NT2/D1 (cell line): ENCODE results near the gene PFAS.

ENCODE experiments used
- DNase-seq: peaks from one replicate; pipeline ENCODE4 v3.0.0-alpha.2; 2011; ENCODE audit warnings: low read depth, low spot score
- H3K27me3 ChIP-seq: 2 replicates; pipeline ENCODE4 v1.6.0; 2011; ENCODE audit warnings: mild to moderate bottlenecking; ENCODE audit not compliant: insufficient read length, insufficient read depth
- H3K36me3 ChIP-seq: 2 replicates; pipeline ENCODE4 v1.6.1; 2011; ENCODE audit warnings: mild to moderate bottlenecking, low read length, mixed read lengths; ENCODE audit not compliant: insufficient read depth, insufficient read length
- H3K4me1 ChIP-seq: 2 replicates; pipeline ENCODE4 v1.5.1; 2011; ENCODE audit not compliant: insufficient read depth, insufficient read length
- H3K4me3 ChIP-seq: 2 replicates; pipeline ENCODE4 v1.5.1; 2011; ENCODE audit warnings: low read depth; ENCODE audit not compliant: insufficient read length
- H3K9ac ChIP-seq: 2 replicates; pipeline ENCODE4 v1.6.0; 2011; ENCODE audit warnings: low read depth; ENCODE audit not compliant: insufficient read length
- H3K9me3 ChIP-seq: 2 replicates; pipeline ENCODE4 v1.5.1; 2011; ENCODE audit warnings: mild to moderate bottlenecking, low read length; ENCODE audit not compliant: insufficient read depth
- SUZ12 ChIP-seq: IDR thresholded peaks from 2 replicates; pipeline ENCODE4 v1.6.1; 2011; ENCODE audit not compliant: insufficient read length, insufficient read depth; ENCODE audit errors: extremely low read depth
- YY1 ChIP-seq: IDR thresholded peaks from 2 replicates; pipeline ENCODE4 v1.6.1; 2011; ENCODE audit not compliant: insufficient read length, insufficient read depth
- ZNF274 ChIP-seq: IDR thresholded peaks from 2 replicates; pipeline ENCODE4 v1.6.1; 2011; ENCODE audit warnings: mild to moderate bottlenecking, low read depth, low read length

The PFAS gene

GRCh38 chr17:8223356-8224126 lies 25.5 kb upstream of the PFAS start:
- no peak for DNase-seq
- TF ChIP-seq ZNF274 = no peak
- no peak for TF ChIP-seq YY1
- no peak for TF ChIP-seq SUZ12
- Histone ChIP-seq H3K36me3 (peaks cover 21% of the 10 kb centered on the region), H3K4me1 (peaks cover 3% of the 10 kb centered on the region), H3K4me3 (peak overlapping the region; percentile 62), H3K9ac (peak overlapping the region; percentile 73), H3K9me3 (no peaks in the 10 kb centered on the region), H3K27me3 (no peaks in the 10 kb centered on the region)

GRCh38 chr17:8224891-8225812 lies 23.9 kb upstream of the PFAS start:
- no peak for DNase-seq
- TF ChIP-seq YY1 = no peak
- no peak for TF ChIP-seq SUZ12
- no peak for TF ChIP-seq ZNF274
- Histone ChIP-seq H3K9ac (no peak overlapping the region), H3K4me3 (no peak overlapping the region), H3K9me3 (no peaks in the 10 kb centered on the region), H3K36me3 (peaks cover 37% of the 10 kb centered on the region), H3K4me1 (no peaks in the 10 kb centered on the region), H3K27me3 (no peaks in the 10 kb centered on the region)

- Histone ChIP-seq H3K4me3 (no peak overlapping the region), H3K36me3 (peaks cover 44% of the 10 kb centered on the region), H3K9ac (no peak overlapping the region), H3K27me3 (no peaks in the 10 kb centered on the region), H3K4me1 (no peaks in the 10 kb centered on the region), H3K9me3 (no peaks in the 10 kb centered on the region)
- TF ChIP-seq ZNF274 = no peak
- no peak for TF ChIP-seq SUZ12
- TF ChIP-seq YY1 = no peak
- DNase-seq = no peak
Observed at GRCh38 chr17:8225813-8226535, 23.1 kb upstream of the PFAS start.

- peaks cover 51% of the 10 kb centered on the region for H3K36me3 ChIP-seq
- H3K9me3 ChIP-seq = no peaks in the 10 kb centered on the region
- no peak overlapping the region for H3K9ac ChIP-seq
- no peaks in the 10 kb centered on the region for H3K27me3 ChIP-seq
- no peaks in the 10 kb centered on the region for H3K4me1 ChIP-seq
- no peak for DNase-seq
- no peak overlapping the region for H3K4me3 ChIP-seq
- no peak for TF ChIP-seq YY1
Observed at GRCh38 chr17:8226536-8227237, 22.4 kb upstream of the PFAS start.

GRCh38 chr17:8227238-8227581 lies 21.9 kb upstream of the PFAS start:
- H3K27me3 ChIP-seq = no peaks in the 10 kb centered on the region
- no peak overlapping the region for H3K4me3 ChIP-seq
- peaks cover 57% of the 10 kb centered on the region for H3K36me3 ChIP-seq
- H3K9me3 ChIP-seq = no peaks in the 10 kb centered on the region
- DNase-seq = no peak
- no peak for TF ChIP-seq ZNF274
- no peak for TF ChIP-seq YY1
- TF ChIP-seq SUZ12 = no peak
- H3K4me1 ChIP-seq = no peaks in the 10 kb centered on the region
- no peak overlapping the region for H3K9ac ChIP-seq

DNA sequence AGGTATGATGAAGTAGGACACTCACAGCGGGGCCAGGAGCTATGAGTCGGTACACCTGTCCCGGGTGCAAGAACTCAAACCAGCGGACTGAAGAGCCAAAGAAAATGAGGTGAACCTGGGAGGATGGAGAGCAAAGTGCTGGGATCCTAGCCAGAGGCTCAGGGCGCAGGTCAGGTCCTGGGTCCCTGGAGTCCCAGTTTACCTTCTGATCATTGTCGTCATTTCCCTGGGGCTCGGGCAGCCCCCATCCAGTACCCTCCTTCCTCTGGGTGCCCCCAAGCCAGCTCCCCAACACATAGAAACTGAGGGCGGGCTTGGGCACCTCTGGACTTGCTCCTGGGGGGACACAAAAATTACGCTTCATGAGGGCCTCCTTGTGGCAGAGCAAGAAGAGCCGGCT lies 17.4 kb upstream of the PFAS start:
- H3K9ac ChIP-seq = no peak overlapping the region
- no peaks in the 10 kb centered on the region for H3K27me3 ChIP-seq
- DNase-seq = no peak
- no peak for TF ChIP-seq ZNF274
- no peak for TF ChIP-seq SUZ12
- H3K4me1 ChIP-seq = no peaks in the 10 kb centered on the region
- H3K4me3 ChIP-seq = no peak overlapping the region
- H3K9me3 ChIP-seq = no peaks in the 10 kb centered on the region
- H3K36me3 ChIP-seq = peaks cover 95% of the 10 kb centered on the region
